Measurements from ENCODE around the gene GARRE1. TPM values are rescaled to one million over a fixed set of nuclear protein-coding genes. Genes with fewer than 3 reads are reported as not detected.
"Not testable (repeated sequence)": the region's sequence is repeated elsewhere in the genome, so short reads cannot be mapped to it uniquely, and the experiment has no call there.

Gene GARRE1
- total and polyA plus RNA-seq, 4 donors = 4.0 to 13.7 (median 9.0) TPM

GRCh38 chr19:34215006-34215665, 39.2 kb upstream of the GARRE1 start:
- H3K4me1 ChIP-seq (ENCODE audit: control insufficient read depth in 4 of 4, insufficient read depth in 4 of 4, low read length in 3 of 4) = no peaks in the 10 kb centered on the region
- no peak overlapping the region for H3K27ac ChIP-seq (ENCODE audit: low read depth in 1 of 2, low read length in 2 of 2)
- peaks cover 8 to 38% (median 19%) of the 10 kb centered on the region in 4 donors for H3K36me3 ChIP-seq (ENCODE audit: control insufficient read depth in 4 of 4, insufficient read depth in 3 of 4, low read depth in 1 of 4, low read length in 3 of 4)
- DNase-seq (ENCODE audit: low spot score) = no peak
- no peak overlapping the region for H3K4me3 ChIP-seq (ENCODE audit: low read depth in 1 of 3, low read length in 3 of 3)
- TF ChIP-seq NR2F2 (IDR thresholded peaks at IDR 0.05) = no peak
- H3K27me3 ChIP-seq (ENCODE audit: control insufficient read depth in 4 of 4, insufficient read depth in 4 of 4, low read length in 3 of 4) = no peaks in the 10 kb centered on the region
- H3K9me3 ChIP-seq (ENCODE audit: control insufficient read depth in 4 of 4, low read length in 3 of 4) = no peaks in the 10 kb centered on the region
- 96% methylated on average over 3 of the region's 3 CpGs for WGBS
- no peak overlapping the region for H3K9ac ChIP-seq (ENCODE audit: low read depth in 1 of 2, low read length in 2 of 2)

- WGBS = 98% methylated on average over 3 of the region's 3 CpGs
- H3K9me3 ChIP-seq (ENCODE audit: control insufficient read depth in 4 of 4, low read length in 3 of 4) = no peaks in the 10 kb centered on the region
- H3K36me3 ChIP-seq (ENCODE audit: control insufficient read depth in 4 of 4, insufficient read depth in 3 of 4, low read depth in 1 of 4, low read length in 3 of 4) = peaks cover 8 to 35% (median 20%) of the 10 kb centered on the region in 4 donors
- H3K4me3 ChIP-seq (ENCODE audit: low read depth in 1 of 3, low read length in 3 of 3) = no peak overlapping the region
- no peak for DNase-seq (ENCODE audit: low spot score)
- no peaks in the 10 kb centered on the region for H3K4me1 ChIP-seq (ENCODE audit: control insufficient read depth in 4 of 4, insufficient read depth in 4 of 4, low read length in 3 of 4)
- no peak overlapping the region for H3K9ac ChIP-seq (ENCODE audit: low read depth in 1 of 2, low read length in 2 of 2)
- no peak overlapping the region for H3K27ac ChIP-seq (ENCODE audit: low read depth in 1 of 2, low read length in 2 of 2)
- no peaks in the 10 kb centered on the region for H3K27me3 ChIP-seq (ENCODE audit: control insufficient read depth in 4 of 4, insufficient read depth in 4 of 4, low read length in 3 of 4)
- TF ChIP-seq FOXA1 (IDR thresholded peaks at IDR 0.05) (no peak), NR2F2 (IDR thresholded peaks at IDR 0.05) (no peak), CTCF (IDR thresholded peaks at IDR 0.05; ENCODE audit: low read depth, low read length, missing input control) (no peak), JUND (IDR thresholded peaks at IDR 0.05) (no peak), RAD21 (IDR thresholded peaks at IDR 0.05) (no peak), GABPA (IDR thresholded peaks at IDR 0.05 in 1 of 2, conservative IDR thresholded peaks at IDR 0.05 in 1 of 2) (no peak), ZBTB33 (IDR thresholded peaks at IDR 0.05) (no peak), FOXA2 (IDR thresholded peaks at IDR 0.05) (no peak), SP1 (IDR thresholded peaks at IDR 0.05) (no peak)
- TF ChIP-seq, protein P1, sequence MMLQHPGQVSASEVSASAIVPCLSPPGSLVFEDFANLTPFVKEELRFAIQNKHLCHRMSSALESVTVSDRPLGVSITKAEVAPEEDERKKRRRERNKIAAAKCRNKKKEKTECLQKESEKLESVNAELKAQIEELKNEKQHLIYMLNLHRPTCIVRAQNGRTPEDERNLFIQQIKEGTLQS (IDR thresholded peaks at IDR 0.05) = no peak
These were observed 38.7 kb upstream of the GARRE1 start for GRCh38 chr19:34215666-34216038.

GRCh38 chr19:34216745-34217219, 37.6 kb upstream of the GARRE1 start:
- H3K4me1 ChIP-seq (ENCODE audit: control insufficient read depth in 4 of 4, insufficient read depth in 4 of 4, low read length in 3 of 4); DNase-seq (ENCODE audit: low spot score); H3K27ac ChIP-seq (ENCODE audit: low read depth in 1 of 2, low read length in 2 of 2); H3K4me3 ChIP-seq (ENCODE audit: low read depth in 1 of 3, low read length in 3 of 3); H3K9me3 ChIP-seq (ENCODE audit: control insufficient read depth in 4 of 4, low read length in 3 of 4); H3K9ac ChIP-seq (ENCODE audit: low read depth in 1 of 2, low read length in 2 of 2); H3K27me3 ChIP-seq (ENCODE audit: control insufficient read depth in 4 of 4, insufficient read depth in 4 of 4, low read length in 3 of 4): not testable (repeated sequence)
- H3K36me3 ChIP-seq (ENCODE audit: control insufficient read depth in 4 of 4, insufficient read depth in 3 of 4, low read depth in 1 of 4, low read length in 3 of 4) = peaks cover 10 to 40% (median 25%) of the 10 kb centered on the region in 4 donors
- 80% methylated on average over 14 of the region's 14 CpGs for WGBS
